Left forelimb (tissue), 1 donor: ENCODE results near the gene DHRS9.
"Not testable (repeated sequence)": the region's sequence is repeated elsewhere in the genome, so short reads cannot be mapped to it uniquely, and the experiment has no call there.

ENCODE experiments used
- DNase-seq: peaks from one replicate; pipeline ENCODE4 v3.0.0-alpha.2; 2018; ENCODE audit warnings: low spot score

The DHRS9 gene

DNA sequence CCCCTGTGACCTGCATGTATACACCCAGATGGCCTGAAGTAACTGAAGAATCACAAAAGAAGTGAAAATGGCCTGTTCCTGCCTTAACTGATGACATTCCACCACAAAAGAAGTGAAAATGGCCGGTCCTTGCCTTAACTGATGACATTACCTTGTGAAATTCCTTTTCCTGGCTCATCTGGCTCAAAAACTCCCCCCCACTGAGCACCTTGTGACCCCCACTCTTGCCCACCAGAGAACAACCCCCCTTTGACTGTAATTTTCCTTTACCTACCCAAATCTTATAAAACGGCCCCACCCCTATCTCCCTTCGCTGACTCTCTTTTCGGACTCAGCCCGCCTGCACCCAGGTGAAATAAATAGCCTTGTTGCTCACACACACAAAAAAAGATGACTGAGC is 67.1 kb downstream of the DHRS9 start:
- DNase-seq: not testable (repeated sequence)

DNA sequence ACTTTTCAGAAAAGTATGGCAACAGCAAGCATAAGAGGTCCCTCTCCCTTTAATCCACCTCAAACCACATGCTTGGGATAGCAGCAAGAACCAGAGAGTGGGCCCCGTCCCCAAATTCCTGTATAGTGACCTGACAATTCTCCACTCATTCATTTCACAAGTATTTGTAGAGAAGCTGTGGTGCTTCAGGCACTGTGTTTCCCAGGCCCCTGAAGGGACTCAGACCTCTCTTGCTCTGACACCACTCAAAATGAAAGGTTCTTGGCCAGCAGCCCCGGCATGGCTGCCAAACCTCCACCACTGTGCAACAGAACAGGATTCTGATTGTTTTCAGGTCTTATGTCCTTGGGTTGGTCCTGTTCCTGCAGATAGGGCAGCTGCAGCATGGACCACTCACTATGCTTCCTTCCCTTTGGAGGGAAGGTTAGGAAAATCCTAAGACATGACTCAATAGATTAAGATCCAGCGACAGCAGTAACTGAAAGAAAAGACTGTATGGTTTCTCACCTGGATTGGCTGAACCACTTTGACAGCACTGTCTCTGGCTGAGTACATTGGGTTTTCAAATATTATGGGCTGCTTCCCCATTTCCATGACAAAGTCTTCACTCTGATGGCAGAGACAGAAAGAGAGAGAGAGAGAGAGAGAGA is 67.6 kb downstream of the DHRS9 start:
- DNase-seq: no peak

DNA sequence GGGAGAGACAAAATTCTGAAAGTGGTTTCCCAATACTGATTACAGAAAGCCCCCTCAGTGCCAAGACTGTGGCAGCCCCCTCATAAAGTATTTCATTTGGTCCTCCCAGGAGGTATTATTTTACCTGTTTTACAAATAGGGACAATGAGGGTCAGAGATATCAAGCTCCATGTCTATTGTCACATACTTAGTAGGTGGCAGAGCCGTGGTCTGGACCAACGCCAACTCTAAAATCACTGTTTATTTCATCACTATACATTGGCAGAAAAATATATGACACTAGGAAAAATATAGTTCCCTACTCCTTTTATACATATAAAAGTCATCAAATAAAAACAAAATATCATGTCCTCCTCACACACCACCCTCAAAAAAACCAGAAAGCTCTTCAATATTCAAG is 68.6 kb downstream of the DHRS9 start:
- no peak for DNase-seq

DNA sequence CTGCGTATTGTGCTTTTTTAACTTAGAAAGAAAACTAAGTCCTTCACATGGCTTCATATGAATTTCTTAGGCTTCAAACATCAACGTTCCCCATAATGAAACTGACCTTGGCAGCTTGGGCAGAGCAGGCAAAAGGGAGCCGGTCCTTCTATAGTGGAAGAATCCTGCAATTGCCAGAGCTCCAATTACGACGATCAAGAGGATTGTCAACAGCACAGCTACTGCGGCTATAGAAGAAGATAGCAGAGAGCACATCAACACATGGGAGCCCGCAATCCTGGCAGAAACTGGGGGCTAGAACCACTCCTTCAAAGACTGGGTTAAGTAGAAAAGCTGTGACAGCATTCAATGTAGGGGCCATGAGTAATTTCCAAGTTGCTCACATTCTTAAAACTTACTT is 69.8 kb downstream of the DHRS9 start:
- no peak for DNase-seq

DNA sequence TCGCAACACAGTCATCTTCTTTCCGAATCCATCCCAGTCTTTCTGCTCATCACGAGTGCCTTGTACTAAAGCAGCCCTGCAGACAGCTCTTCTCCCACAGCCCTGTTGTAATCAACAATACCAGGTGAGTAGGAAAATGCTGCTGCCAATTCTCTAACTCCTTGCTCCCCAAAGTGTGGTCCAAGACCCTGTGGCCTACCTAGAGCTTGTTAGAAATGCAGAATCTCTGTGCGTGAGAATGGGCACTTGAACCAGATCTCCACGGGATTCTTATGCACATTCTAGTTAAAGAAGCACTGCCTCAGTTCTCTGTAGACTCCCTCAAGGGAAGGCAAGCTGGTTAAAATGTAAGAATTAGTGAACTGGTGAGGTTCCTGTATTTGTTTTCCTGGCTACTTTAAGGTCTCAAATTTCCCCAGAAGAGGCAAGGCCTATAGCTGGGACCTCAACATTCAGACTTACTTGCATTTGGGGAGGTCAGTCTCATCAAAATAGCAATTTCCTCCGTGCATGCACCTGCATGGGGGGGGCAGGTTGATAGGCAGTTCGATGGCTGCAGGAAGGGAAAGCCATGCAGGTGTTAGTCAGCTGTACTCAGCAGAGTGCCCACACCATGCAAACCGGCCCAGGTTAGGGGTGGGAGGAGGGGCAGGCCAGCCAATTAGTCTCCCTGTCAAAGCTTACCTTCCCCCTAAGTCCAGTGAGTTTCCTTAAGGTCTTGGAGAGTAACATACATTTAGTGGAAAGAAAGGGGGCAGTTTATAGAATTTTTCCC is 70.8 kb downstream of the DHRS9 start:
- DNase-seq: no peak

DNA sequence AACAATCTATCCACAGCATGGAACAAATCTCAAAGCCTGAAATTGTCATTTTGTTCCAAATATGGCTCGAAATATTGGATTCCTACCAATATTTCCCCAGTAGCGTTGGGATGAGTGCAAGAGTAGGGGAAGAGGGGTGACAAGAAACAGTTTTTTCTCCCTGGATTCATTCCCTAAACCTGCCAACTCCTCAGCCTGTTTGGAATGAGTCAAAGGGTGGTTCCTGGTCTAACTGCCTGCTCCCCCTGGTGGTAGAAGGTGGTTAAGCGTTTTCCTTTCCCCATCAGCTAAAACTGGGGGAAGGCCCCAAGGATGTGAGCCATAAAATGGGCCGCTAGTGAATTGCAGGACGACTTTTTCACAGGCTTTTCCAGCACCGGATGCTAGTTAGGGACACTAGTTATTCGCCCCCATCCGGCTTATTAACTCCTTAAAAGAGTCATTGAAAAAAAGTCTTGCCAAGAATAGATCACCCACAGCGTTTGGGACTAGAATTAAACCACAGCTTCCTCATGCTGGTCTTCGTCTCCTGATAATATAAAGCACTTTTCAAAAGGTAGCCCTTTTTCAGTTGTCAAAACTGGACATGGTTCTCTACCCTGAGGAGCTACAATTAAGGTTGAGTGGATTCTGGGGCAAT is 72.5 kb downstream of the DHRS9 start:
- no peak for DNase-seq

DNA sequence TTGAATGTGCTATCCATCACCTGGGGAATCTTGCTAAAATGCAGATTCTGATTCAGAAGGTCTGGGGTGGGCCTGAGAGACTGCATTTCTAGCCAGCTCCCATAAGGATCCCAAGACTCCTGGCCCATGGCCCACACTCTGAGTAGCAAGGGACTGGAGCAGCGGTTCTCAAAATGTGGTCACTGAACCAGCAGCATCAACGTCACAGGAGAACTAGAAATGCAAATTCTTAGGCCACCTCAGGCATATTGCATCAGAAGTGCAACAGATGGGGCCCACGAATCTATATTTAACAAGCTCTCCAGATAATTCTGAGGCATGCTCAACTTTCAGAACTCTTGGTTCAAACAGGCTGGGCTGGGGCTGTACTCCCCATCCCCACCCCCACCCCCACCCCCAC is 74.6 kb downstream of the DHRS9 start:
- no peak for DNase-seq
